ENCODE data around the gene GVQW3. TPM values are rescaled to one million over a fixed set of nuclear protein-coding genes. Genes with fewer than 3 reads are reported as not detected.

The GVQW3 gene
- total RNA-seq, 1 experiment from 2014 or later = 1.2 TPM

GRCh38 chr11:76388408-76388807 lies 7.3 kb downstream of the GVQW3 start:
- no peak overlapping the region for H2AFZ ChIP-seq (ENCODE audit: low read length)
- H4K20me1 ChIP-seq (ENCODE audit: low read length) = no peaks in the 10 kb centered on the region
- H3K9me3 ChIP-seq (ENCODE audit: low read length) = no peaks in the 10 kb centered on the region
- no peaks in the 10 kb centered on the region for H3K36me3 ChIP-seq (ENCODE audit: low read depth, low read length)
- no peak overlapping the region for H3K4me3 ChIP-seq (ENCODE audit: low read length)
- TF ChIP-seq EZH2 (IDR thresholded peaks at IDR 0.05; ENCODE audit: low read length, unreplicated experiment) = no peak
- TF ChIP-seq EZH2phosphoT487 (IDR thresholded peaks at IDR 0.05; ENCODE audit: borderline replicate concordance, low read length) = no peak
- no peak for TF ChIP-seq CTCF (conservative IDR thresholded peaks at IDR 0.05; ENCODE audit: low read depth, low read length)
- ATAC-seq = no peak
- no peak overlapping the region for H3K9ac ChIP-seq (ENCODE audit: low read length)
- H3K9me2 ChIP-seq (replicated peaks; ENCODE audit: low read length) = no peaks in the 10 kb centered on the region
- H3K27ac ChIP-seq (ENCODE audit: low read length) = no peak overlapping the region
- H3K4me2 ChIP-seq (ENCODE audit: low read length) = no peak overlapping the region
- H3F3A ChIP-seq (ENCODE audit: low read length, unreplicated experiment) = no peaks in the 10 kb centered on the region
- H3K4me1 ChIP-seq (ENCODE audit: insufficient read depth, low read length) = no peaks in the 10 kb centered on the region
- no peak for DNase-seq
- CTCF ChIA-PET = no interaction called here
- no TSS peak for BruUV-seq (replicated peaks)
- intact Hi-C loops (cut with micrococcal nuclease) = no loop called here
- no peaks in the 10 kb centered on the region for H3K79me2 ChIP-seq (ENCODE audit: low read length)
- POLR2A ChIA-PET (ENCODE audit: unreplicated experiment) = no interaction called here
- no peaks in the 10 kb centered on the region for H3K27me3 ChIP-seq (ENCODE audit: low read length)

- Histone ChIP-seq H3K4me1 (ENCODE audit: insufficient read depth, low read length) (no peaks in the 10 kb centered on the region), H3K4me2 (ENCODE audit: low read length) (no peak overlapping the region), H3K9ac (ENCODE audit: low read length) (no peak overlapping the region), H3K27me3 (ENCODE audit: low read length) (no peaks in the 10 kb centered on the region), H3K9me2 (replicated peaks; ENCODE audit: low read length) (no peaks in the 10 kb centered on the region), H3K36me3 (ENCODE audit: low read depth, low read length) (no peaks in the 10 kb centered on the region), H4K20me1 (ENCODE audit: low read length) (no peaks in the 10 kb centered on the region), H3K79me2 (ENCODE audit: low read length) (no peaks in the 10 kb centered on the region), H3K4me3 (ENCODE audit: low read length) (no peak overlapping the region), H3K9me3 (ENCODE audit: low read length) (no peaks in the 10 kb centered on the region), H3F3A (ENCODE audit: low read length, unreplicated experiment) (no peaks in the 10 kb centered on the region), H2AFZ (ENCODE audit: low read length) (no peak overlapping the region), H3K27ac (ENCODE audit: low read length) (no peak overlapping the region)
- TF ChIP-seq EZH2phosphoT487 (IDR thresholded peaks at IDR 0.05; ENCODE audit: borderline replicate concordance, low read length) (no peak), EZH2 (IDR thresholded peaks at IDR 0.05; ENCODE audit: low read length, unreplicated experiment) (no peak), CTCF (conservative IDR thresholded peaks at IDR 0.05; ENCODE audit: low read depth, low read length) (no peak)
- CTCF ChIA-PET = no interaction called here
- DNase-seq = no peak
- POLR2A ChIA-PET (ENCODE audit: unreplicated experiment) = no interaction called here
- BruUV-seq (replicated peaks) = no TSS peak
- intact Hi-C loops (cut with micrococcal nuclease) = no loop called here
- no peak for ATAC-seq
Measured at GRCh38 chr11:76391021-76391420, 9.9 kb downstream of the GVQW3 start.

GRCh38 chr11:76391811-76392475 lies 10.8 kb downstream of the GVQW3 start:
- Histone ChIP-seq H4K20me1 (ENCODE audit: low read length) (no peaks in the 10 kb centered on the region), H2AFZ (ENCODE audit: low read length) (no peak overlapping the region), H3K4me2 (ENCODE audit: low read length) (no peak overlapping the region), H3K36me3 (ENCODE audit: low read depth, low read length) (no peaks in the 10 kb centered on the region), H3K27ac (ENCODE audit: low read length) (no peak overlapping the region), H3K79me2 (ENCODE audit: low read length) (no peaks in the 10 kb centered on the region), H3K9me2 (replicated peaks; ENCODE audit: low read length) (no peaks in the 10 kb centered on the region), H3K27me3 (ENCODE audit: low read length) (no peaks in the 10 kb centered on the region), H3K9ac (ENCODE audit: low read length) (no peak overlapping the region), H3F3A (ENCODE audit: low read length, unreplicated experiment) (no peaks in the 10 kb centered on the region), H3K4me3 (ENCODE audit: low read length) (no peak overlapping the region), H3K9me3 (ENCODE audit: low read length) (no peaks in the 10 kb centered on the region), H3K4me1 (ENCODE audit: insufficient read depth, low read length) (no peaks in the 10 kb centered on the region)
- TF ChIP-seq EZH2 (IDR thresholded peaks at IDR 0.05; ENCODE audit: low read length, unreplicated experiment) (no peak), CTCF (conservative IDR thresholded peaks at IDR 0.05; ENCODE audit: low read depth, low read length) (no peak), EZH2phosphoT487 (IDR thresholded peaks at IDR 0.05; ENCODE audit: borderline replicate concordance, low read length) (no peak)
- BruUV-seq (replicated peaks) = no TSS peak
- ATAC-seq = no peak
- no peak for DNase-seq
- ChIA-PET POLR2A (ENCODE audit: unreplicated experiment) (no interaction called here), CTCF (no interaction called here)
- intact Hi-C loops (cut with micrococcal nuclease) = no loop called here
